Retina (tissue), 1 donor: Measurements from ENCODE around the gene TRMT6.
A peak's percentile ranks its signal among the peaks of the same experiment; 100 is the strongest.

ENCODE experiments used
- DNase-seq: peaks from one replicate; pipeline ENCODE4 v3.0.0-alpha.2; 2016

The TRMT6 gene, protein sequence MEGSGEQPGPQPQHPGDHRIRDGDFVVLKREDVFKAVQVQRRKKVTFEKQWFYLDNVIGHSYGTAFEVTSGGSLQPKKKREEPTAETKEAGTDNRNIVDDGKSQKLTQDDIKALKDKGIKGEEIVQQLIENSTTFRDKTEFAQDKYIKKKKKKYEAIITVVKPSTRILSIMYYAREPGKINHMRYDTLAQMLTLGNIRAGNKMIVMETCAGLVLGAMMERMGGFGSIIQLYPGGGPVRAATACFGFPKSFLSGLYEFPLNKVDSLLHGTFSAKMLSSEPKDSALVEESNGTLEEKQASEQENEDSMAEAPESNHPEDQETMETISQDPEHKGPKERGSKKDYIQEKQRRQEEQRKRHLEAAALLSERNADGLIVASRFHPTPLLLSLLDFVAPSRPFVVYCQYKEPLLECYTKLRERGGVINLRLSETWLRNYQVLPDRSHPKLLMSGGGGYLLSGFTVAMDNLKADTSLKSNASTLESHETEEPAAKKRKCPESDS

DNA sequence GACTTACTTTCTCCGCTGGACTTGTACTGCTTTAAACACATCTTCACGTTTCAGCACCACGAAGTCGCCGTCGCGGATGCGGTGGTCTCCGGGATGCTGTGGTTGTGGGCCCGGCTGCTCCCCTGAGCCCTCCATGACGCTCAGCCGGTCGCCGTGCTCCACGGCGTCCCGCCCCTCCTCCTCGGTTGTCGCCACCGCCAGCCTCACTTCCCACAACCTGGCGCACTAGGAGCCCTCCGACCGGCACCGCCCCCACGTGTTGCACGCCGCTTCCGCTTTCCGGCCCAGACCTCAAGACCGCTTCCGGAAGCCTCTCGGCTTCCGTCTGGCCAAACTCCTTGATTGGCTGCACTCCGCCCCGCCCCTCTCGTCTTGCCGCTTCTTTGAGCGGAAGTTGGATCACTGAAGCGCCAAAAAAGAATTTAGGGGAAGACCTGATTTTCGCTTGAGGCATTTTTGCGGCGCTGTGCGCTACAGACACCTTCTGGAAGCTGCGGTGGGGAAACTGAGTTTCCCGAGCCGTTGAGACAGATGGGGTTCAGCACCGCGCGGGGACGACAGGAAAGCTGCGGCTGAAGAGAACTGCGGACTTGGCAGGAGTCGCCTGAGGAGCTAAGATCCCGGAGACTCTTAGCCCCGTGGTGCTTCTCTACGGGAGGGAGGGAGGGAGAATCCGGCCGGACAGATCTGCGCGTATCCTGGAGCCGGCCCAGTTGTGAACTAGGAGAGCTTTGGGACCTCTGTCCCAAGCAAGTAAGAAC is at the start of gene TRMT6, which contains the start of gene MCM8:
TRMT6 (minus strand) TSS at position 263 of the 761 bp plus-strand sequence; CDS start at position 135, 128 bp downstream.
MCM8 (plus strand) TSS at position 382 of the 761 bp plus-strand sequence. CDS start 1,364 bp downstream, outside the sequence.
- DNase-seq = peak; percentile 95

- no peak for DNase-seq
Observed at GRCh38 chr20:5999783-6000182, 49.5 kb upstream of the TRMT6 start.

- no peak for DNase-seq
Observed at GRCh38 chr20:5996765-5997164, 46.4 kb upstream of the TRMT6 start.

DNA sequence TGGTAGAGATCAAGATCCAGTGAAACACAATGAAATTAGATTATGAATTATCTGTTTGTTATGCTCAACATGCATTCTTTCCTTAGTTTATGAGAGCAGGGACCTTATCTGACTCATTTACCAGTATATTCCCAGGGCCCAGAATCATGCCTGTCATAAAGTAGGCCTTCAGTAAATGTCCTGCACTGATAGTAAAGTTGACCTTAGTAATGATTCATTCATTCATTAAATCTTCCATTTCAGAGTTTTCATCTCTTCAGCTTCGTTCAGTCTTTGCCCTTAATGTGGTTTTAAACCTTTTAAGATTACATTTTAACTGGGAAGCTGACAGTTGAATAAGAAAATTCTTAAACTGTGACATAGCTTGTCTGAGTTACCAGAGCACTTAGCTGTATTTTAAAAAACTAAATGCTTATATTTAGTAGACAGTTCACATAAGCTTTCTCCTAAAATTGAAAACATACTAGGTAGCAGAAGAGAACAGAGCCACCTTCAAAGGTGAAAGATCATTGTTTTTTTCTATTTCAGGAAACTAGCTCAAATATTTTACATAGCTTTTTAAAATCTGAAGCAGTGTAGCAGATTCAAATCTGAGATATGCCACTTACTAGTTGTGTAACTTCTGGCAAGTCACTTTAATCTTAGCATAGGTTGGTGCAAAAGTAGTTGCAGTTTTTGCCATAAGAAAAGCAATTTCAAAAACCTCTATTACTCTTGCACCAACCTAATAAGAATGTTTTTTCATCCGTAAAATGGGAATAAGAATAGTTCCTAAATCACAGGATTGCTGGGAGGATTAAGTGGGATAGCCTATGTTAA is 41.5 kb upstream of the TRMT6 start:
- no peak for DNase-seq

GRCh38 chr20:5990946-5991345 is 40.6 kb upstream of the TRMT6 start:
- DNase-seq = no peak

GRCh38 chr20:5989539-5989938 is 39.2 kb upstream of the TRMT6 start:
- DNase-seq = no peak

GRCh38 chr20:5987383-5987782 is 37.0 kb upstream of the TRMT6 start:
- DNase-seq = no peak

GRCh38 chr20:5980720-5981538 is 30.6 kb upstream of the TRMT6 start:
- no peak for DNase-seq

DNA sequence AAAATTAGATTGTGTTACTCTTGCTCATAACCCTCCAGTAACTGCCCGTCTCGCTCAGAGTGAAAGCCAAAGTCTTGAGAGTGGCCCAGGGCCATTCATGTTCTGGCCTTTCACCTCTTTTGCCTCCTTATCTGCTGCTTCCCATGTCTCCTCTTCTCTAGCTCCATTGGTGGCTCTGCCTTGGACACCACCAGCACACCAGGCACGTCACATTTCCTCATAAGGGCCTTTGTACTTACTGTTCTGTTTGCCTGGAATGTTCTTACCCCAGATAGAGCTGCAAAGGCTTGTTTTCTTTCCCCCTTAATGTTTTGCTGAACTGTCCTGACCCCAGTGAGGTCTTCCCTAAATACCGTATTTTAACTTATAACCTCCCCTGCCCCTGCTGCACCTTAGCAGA is 29.5 kb upstream of the TRMT6 start:
- no peak for DNase-seq

DNA sequence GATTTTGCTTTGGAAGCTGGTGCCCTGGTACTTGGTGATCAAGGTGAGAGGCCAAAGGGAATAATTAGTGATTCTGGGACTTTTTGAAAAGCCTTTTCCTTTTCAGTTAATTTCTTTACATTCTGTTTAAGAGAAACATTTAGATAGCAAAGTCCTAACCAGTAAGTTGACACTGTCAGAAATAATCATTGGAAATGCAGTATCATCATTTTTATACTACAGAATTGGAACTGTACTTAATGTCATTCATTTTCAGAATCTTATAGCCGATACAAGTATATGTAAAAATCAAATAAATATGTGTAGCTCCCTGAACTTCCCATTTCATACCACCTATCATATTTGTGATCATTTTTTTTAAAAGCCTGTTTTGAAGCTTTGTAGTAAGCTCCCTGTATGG is 27.6 kb upstream of the TRMT6 start:
- DNase-seq = no peak

DNA sequence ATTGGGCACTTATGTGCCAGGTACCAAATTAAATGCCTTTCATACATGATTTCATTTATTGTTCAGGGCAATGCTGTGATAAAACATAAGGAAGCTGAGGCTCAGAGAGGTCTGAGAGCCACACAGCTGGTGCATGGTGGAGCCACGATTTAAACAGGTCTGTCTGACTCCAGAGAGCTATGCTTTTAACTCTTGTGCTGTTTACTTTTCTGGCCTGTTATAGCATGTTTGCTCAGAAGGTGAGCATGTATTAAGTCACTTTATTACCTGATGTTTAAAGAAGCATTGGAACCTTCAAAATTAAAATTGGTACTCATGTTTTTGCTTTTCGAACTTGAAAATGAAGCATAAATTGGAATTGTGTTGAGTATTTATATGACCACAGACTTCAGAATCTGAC is 26.9 kb upstream of the TRMT6 start:
- DNase-seq = no peak

GRCh38 chr20:5975778-5976177 is 25.4 kb upstream of the TRMT6 start:
- no peak for DNase-seq

GRCh38 chr20:5974531-5974930 is 24.2 kb upstream of the TRMT6 start:
- no peak for DNase-seq

DNA sequence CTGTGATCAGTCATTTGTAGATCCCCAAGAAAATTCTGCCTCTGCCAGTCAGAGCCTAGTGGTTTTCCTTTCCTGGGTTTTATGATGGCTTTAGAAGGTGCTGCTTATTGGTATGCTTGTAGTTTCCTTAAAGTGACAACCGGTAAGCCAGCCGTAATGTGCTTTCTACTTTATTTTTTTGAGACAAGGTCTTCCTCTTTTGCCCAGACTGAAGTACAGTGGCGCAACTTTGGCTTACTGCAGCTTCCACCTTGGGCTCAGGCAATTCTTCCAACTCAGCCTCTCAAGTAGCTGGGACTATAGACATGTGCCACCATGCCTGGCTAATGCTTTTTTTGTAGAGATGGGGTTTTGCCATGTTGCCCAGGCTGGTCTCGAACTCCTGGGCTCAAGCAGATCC is 23.6 kb upstream of the TRMT6 start:
- no peak for DNase-seq

DNA sequence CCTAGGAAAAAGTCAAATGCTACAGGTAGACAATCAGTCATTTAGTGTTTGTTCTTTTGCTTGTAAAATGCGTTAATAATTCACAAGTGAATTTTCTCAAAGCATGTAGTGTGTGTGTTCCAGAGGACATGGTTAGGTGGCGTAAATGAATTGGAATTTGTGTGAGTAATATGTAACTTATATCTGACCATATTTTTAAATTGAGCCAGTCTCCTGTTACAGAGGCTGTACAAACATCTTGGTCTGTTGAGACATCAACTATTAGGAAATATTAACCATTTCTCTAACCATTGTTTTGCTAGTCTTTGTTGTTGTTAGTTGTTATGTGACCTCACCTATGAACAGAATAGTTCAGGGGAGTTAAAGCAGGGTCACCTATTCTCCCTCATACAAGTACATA is 22.8 kb upstream of the TRMT6 start:
- no peak for DNase-seq

GRCh38 chr20:5971203-5971602 is 20.9 kb upstream of the TRMT6 start:
- no peak for DNase-seq

DNA sequence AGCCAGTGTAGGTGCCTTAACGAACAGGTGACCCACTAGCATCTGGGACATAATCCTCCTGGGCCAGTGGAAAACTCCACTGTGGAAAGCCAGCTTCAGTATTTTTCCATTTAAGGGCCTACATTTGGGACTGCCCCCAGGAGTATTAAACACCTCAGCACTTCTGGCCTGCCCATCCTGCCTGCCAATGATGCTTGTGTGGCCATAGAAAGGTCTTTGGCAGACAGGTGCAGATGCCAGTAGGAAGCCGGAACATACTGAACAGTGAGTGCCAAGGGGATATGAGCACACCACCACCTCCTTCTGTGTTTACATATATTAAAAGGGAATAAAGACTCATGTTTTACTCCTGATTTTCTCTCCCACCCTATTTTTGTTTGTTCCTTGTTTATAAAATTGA is 20.0 kb upstream of the TRMT6 start:
- no peak for DNase-seq

GRCh38 chr20:5969940-5970339 is 19.6 kb upstream of the TRMT6 start:
- DNase-seq = no peak

DNA sequence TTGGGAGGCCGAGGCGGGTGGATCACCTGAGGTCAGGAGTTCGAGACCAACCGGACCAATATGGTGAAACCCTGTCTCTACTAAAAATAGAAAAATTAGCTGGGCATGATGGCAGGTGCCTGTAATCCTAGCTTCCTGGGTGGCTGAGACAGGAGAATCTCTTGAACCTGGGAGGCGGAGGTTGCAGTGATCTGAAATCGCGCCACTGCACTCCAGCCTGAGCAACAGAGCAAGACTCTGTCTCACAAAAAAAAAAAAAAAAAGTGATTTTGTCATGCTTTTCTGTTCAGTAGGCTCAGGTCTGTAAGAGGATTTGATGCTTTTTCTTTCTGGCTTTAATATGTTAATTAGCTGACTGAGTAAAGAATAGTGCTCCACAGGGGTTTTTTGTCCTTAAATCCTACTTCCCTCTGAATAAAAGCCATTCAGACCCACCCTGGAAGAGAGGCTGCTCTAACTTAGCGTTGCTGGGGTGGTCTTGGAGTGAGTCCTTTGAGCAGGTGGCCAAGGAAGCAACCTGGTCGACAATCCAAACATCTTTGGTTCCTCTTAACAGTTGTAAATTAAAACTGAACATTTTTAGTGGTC is 19.1 kb upstream of the TRMT6 start:
- DNase-seq = no peak

- no peak for DNase-seq
Observed at GRCh38 chr20:5968462-5968861, 18.1 kb upstream of the TRMT6 start.

DNA sequence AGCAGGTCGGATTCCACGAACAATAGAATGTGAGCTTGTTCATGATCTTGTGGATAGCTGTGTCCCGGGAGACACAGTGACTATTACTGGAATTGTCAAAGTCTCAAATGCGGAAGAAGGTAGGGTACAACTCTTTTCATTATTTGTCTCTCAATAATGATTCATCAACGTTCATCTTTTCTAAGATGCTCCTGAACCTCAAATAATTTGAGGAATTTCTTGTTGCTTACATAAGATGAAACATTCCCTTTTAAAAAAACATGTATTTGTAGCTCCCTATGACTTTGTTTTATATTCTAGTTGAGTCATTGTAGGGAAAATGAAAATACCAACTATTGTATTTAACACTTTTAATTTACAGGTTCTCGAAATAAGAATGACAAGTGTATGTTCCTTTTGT is 17.1 kb upstream of the TRMT6 start:
- no peak for DNase-seq

DNA sequence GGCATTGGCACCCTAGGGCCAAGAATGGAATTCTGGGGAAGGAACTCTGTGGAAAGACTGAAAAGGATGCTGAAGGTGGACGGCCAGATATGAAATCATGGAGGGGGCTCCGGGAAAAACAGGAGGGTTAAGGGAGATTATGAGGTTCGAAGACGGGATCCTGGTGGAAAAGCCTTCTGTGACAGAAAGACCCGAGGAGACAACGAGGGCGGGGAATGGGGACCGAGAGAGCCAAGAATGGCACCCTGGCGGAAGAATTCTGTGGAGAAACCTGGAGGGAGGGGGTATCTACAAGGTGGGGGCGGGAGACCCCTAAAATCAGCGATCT is 426 bp downstream of the TRMT6 start:
- no peak for DNase-seq
